HEK293 (cell line): ENCODE data around the gene BRSK1.

Experiments
- CTCF ChIA-PET: fragments of 350-600 bp; formaldehyde crosslinking; extraction: SDS; loops from one replicate; lab custom pipeline; 2021; ENCODE audit warnings: antibody characterized with exemption; lab: Yijun Ruan, JAX
- POLR2A ChIA-PET: fragments of 300-600 bp; formaldehyde crosslinking; extraction: SDS; loops from one replicate; lab custom pipeline; 2020; ENCODE audit warnings: antibody characterized with exemption, inconsistent platforms; lab: Yijun Ruan, JAX
- H3K27ac ChIP-seq: fragments of 200-500 bp; sonication (Bioruptor generic); 2 replicates; pipeline ENCODE4 v1.5.1; 2014; ENCODE audit warnings: low read depth, low read length, control low read depth, inconsistent platforms; ENCODE audit errors: extremely low read depth
- H3K36me3 ChIP-seq, 2 experiments: fragments of 200-500 bp in 1 of 2; sonication (Bioruptor generic) in 1 of 2; 1 replicate in 1 of 2; 2 replicates in 1 of 2; pipeline ENCODE4 v1.5.1; 2014 to 2017; ENCODE audit warnings: inconsistent platforms in 2 of 2, low read length in 2 of 2; ENCODE audit not compliant: control insufficient read depth in 2 of 2, insufficient read depth in 1 of 2
- H3K4me1 ChIP-seq: fragments of 200-500 bp; sonication (Bioruptor generic); 2 replicates; pipeline ENCODE4 v1.5.1; 2014; ENCODE audit warnings: mild to moderate bottlenecking, low read length, inconsistent platforms; ENCODE audit not compliant: control insufficient read depth, insufficient read depth
- H3K4me3 ChIP-seq: 2 replicates; pipeline ENCODE4 v1.5.1; 2011; ENCODE audit warnings: low read depth, mild to moderate bottlenecking, control low read depth, low read length, moderate library complexity
- H3K9me3 ChIP-seq: fragments of 200-500 bp; sonication (Bioruptor generic); 2 replicates; pipeline ENCODE4 v1.5.1; 2014; ENCODE audit warnings: low read depth, low read length, inconsistent platforms; ENCODE audit not compliant: control insufficient read depth, insufficient read depth
- BCL11A ChIP-seq: fragments of 450-650 bp; formaldehyde crosslinking; IDR thresholded peaks from 2 replicates; pipeline ENCODE4 v1.5.1; 2016; ENCODE audit warnings: low read depth, missing biosample characterization, missing genetic modification characterization
- GFI1B ChIP-seq: fragments of 450-650 bp; formaldehyde crosslinking; IDR thresholded peaks from 2 replicates; pipeline ENCODE4 v1.5.1; 2016; ENCODE audit warnings: missing biosample characterization, missing genetic modification characterization
- HOXD13 ChIP-seq: sonication (generic); formaldehyde crosslinking; IDR thresholded peaks from 2 replicates; pipeline ENCODE4 v1.8.0; 2022; ENCODE audit warnings: missing genetic modification reagents, borderline replicate concordance
- KLF1 ChIP-seq: fragments of 450-650 bp; formaldehyde crosslinking; IDR thresholded peaks from 2 replicates; pipeline ENCODE4 v1.5.1; 2016; ENCODE audit warnings: missing biosample characterization, missing genetic modification characterization
- KLF17 ChIP-seq: fragments of 450-650 bp; formaldehyde crosslinking; IDR thresholded peaks from 2 replicates; pipeline ENCODE4 v1.5.1; 2016; ENCODE audit warnings: missing biosample characterization, missing genetic modification characterization
- KLF9 ChIP-seq: fragments of 450-650 bp; formaldehyde crosslinking; IDR thresholded peaks from 2 replicates; pipeline ENCODE4 v1.5.1; 2016; ENCODE audit warnings: missing biosample characterization, missing genetic modification characterization, low read depth
- WT1 ChIP-seq: fragments of 450-650 bp; formaldehyde crosslinking; IDR thresholded peaks from 2 replicates; pipeline ENCODE4 v1.5.1; 2016; ENCODE audit warnings: missing biosample characterization, missing genetic modification characterization
- ZBTB10 ChIP-seq: fragments of 450-650 bp; formaldehyde crosslinking; IDR thresholded peaks from 2 replicates; pipeline ENCODE4 v1.5.1; 2016; ENCODE audit warnings: missing biosample characterization, missing genetic modification characterization
- ZBTB26 ChIP-seq: fragments of 450-650 bp; formaldehyde crosslinking; optimal IDR thresholded peaks from 2 replicates; pipeline ENCODE3; 2016; ENCODE audit warnings: missing biosample characterization, mild to moderate bottlenecking, missing genetic modification characterization
- ZBTB48 ChIP-seq: fragments of 450-650 bp; formaldehyde crosslinking; IDR thresholded peaks from 2 replicates; pipeline ENCODE4 v1.5.1; 2016; ENCODE audit warnings: missing biosample characterization, missing genetic modification characterization
- ZFHX2 ChIP-seq: fragments of 450-650 bp; formaldehyde crosslinking; conservative IDR thresholded peaks from 2 replicates; pipeline ENCODE4 v1.5.1; 2016; ENCODE audit warnings: missing biosample characterization, missing genetic modification characterization
- ZIC2 ChIP-seq: fragments of 450-650 bp; formaldehyde crosslinking; IDR thresholded peaks from 2 replicates; pipeline ENCODE4 v1.5.1; 2016; ENCODE audit warnings: missing biosample characterization, missing genetic modification characterization
- ZNF169 ChIP-seq: fragments of 450-650 bp; formaldehyde crosslinking; IDR thresholded peaks from 2 replicates; pipeline ENCODE4 v1.5.1; 2016; ENCODE audit warnings: missing biosample characterization, missing genetic modification characterization
- ZNF2 ChIP-seq: fragments of 450-650 bp; formaldehyde crosslinking; IDR thresholded peaks from 2 replicates; pipeline ENCODE4 v1.5.1; 2016; ENCODE audit warnings: missing biosample characterization, missing genetic modification characterization
- ZNF341 ChIP-seq: fragments of 450-650 bp; formaldehyde crosslinking; IDR thresholded peaks from 2 replicates; pipeline ENCODE4; 2016; ENCODE audit warnings: low read depth, missing biosample characterization, missing genetic modification characterization
- ZNF366 ChIP-seq: fragments of 450-650 bp; formaldehyde crosslinking; conservative IDR thresholded peaks from 2 replicates; pipeline ENCODE4 v1.5.1; 2016; ENCODE audit warnings: missing biosample characterization, missing genetic modification characterization
- ZNF391 ChIP-seq: fragments of 450-650 bp; formaldehyde crosslinking; IDR thresholded peaks from 2 replicates; pipeline ENCODE4 v1.5.1; 2016; ENCODE audit warnings: low read depth, missing biosample characterization, missing genetic modification characterization, borderline replicate concordance
- ZNF423 ChIP-seq: fragments of 450-650 bp; formaldehyde crosslinking; IDR thresholded peaks from 2 replicates; pipeline ENCODE4 v1.5.1; 2016; ENCODE audit warnings: missing biosample characterization, missing genetic modification characterization
- ZNF600 ChIP-seq: fragments of 450-650 bp; formaldehyde crosslinking; IDR thresholded peaks from 2 replicates; pipeline ENCODE4 v1.5.1; 2016; ENCODE audit warnings: missing biosample characterization, missing genetic modification characterization
- ZNF707 ChIP-seq: fragments of 450-650 bp; formaldehyde crosslinking; IDR thresholded peaks from 2 replicates; pipeline ENCODE4 v1.5.1; 2016; ENCODE audit warnings: missing biosample characterization, missing genetic modification characterization
- ZNF777 ChIP-seq: fragments of 450-650 bp; formaldehyde crosslinking; IDR thresholded peaks from 2 replicates; pipeline ENCODE4 v1.5.1; 2017; ENCODE audit warnings: missing biosample characterization, missing genetic modification characterization, borderline replicate concordance
- ZNF843 ChIP-seq: fragments of 450-650 bp; formaldehyde crosslinking; IDR thresholded peaks from 2 replicates; pipeline ENCODE4 v1.5.1; 2016; ENCODE audit warnings: missing biosample characterization, missing genetic modification characterization
- TF ChIP-seq, protein P1 (sequence below): fragments of 450-650 bp; formaldehyde crosslinking; IDR thresholded peaks from 2 replicates; pipeline ENCODE4 v1.5.1; 2016; ENCODE audit warnings: missing biosample characterization, missing genetic modification characterization
- TF ChIP-seq, protein P2 (sequence below): sonication (generic); formaldehyde crosslinking; IDR thresholded peaks from 2 replicates; pipeline ENCODE4 v1.8.1; 2022; ENCODE audit warnings: mild to moderate bottlenecking, moderate library complexity, missing genetic modification reagents
- TF ChIP-seq, protein P3 (sequence below): fragments of 450-650 bp; formaldehyde crosslinking; IDR thresholded peaks from 2 replicates; pipeline ENCODE4 v1.5.1; 2016; ENCODE audit warnings: missing biosample characterization, missing genetic modification characterization

BRSK1 gene

GRCh38 chr19:55339889-55340783, 56.3 kb downstream of the BRSK1 start (continued):
- TF ChIP-seq HOXD13 (no peak), KLF17 (no peak)
- TF ChIP-seq, all 188 proteins: peak for 17

GRCh38 chr19:55340784-55341147, 57.0 kb downstream of the BRSK1 start:
- ChIA-PET POLR2A (interaction anchor here (0.7 to 1.3 kb wide), 7 partner anchors 9 to 314 kb away, joined by 3 to 7 read pairs (median 3); no protein-coding TSS in a partner anchor), CTCF (no interaction called here)
- H3K4me1 ChIP-seq = peaks cover 16% of the 10 kb centered on the region
- H3K4me3 ChIP-seq = peak overlapping the region; percentile 88
- H3K27ac ChIP-seq = peak overlapping the region; percentile 89
- H3K36me3 ChIP-seq = peaks cover 3 to 42% of the 10 kb centered on the region in 2 experiments
- H3K9me3 ChIP-seq = no peaks in the 10 kb centered on the region
- TF ChIP-seq ZNF391 (tag by site-specific recombination) (peak; percentile 13; the same call in 1 of the 2 replicates), ZBTB26 (tag by site-specific recombination) (peak; percentile 38), ZNF600 (tag by site-specific recombination) (0 out of 2 replicates have a peak, but pooled peaks have one; percentile 15), ZBTB10 (tag by site-specific recombination) (peak; percentile 60; the same call in 1 of the 2 replicates), GFI1B (no peak), ZNF366 (tag by site-specific recombination) (peak; percentile 54; the same call in 1 of the 2 replicates), ZNF777 (tag by site-specific recombination) (no peak), ZNF843 (tag by site-specific recombination) (peak; percentile 32; the same call in 1 of the 2 replicates), KLF1 (tag by site-specific recombination) (no peak), WT1 (tag by site-specific recombination) (peak; percentile 23; the same call in 1 of the 2 replicates), ZNF169 (tag by site-specific recombination) (no peak), ZFHX2 (tag by site-specific recombination) (peak; percentile 37), ZNF707 (tag by site-specific recombination) (no peak), ZNF423 (tag by site-specific recombination) (peak; percentile 94), ZIC2 (tag by site-specific recombination) (peak; percentile 100), ZNF2 (tag by site-specific recombination) (0 out of 2 replicates have a peak, but pooled peaks have one; percentile 54), ZNF341 (tag by site-specific recombination) (0 out of 2 replicates have a peak, but pooled peaks have one; percentile 9), KLF9 (0 out of 2 replicates have a peak, but pooled peaks have one; percentile 12), ZBTB48 (tag by site-specific recombination) (peak; percentile 40; the same call in 1 of the 2 replicates), BCL11A (tag by site-specific recombination) (peak; percentile 49; the same call in 1 of the 2 replicates)
- TF ChIP-seq, protein P1, sequence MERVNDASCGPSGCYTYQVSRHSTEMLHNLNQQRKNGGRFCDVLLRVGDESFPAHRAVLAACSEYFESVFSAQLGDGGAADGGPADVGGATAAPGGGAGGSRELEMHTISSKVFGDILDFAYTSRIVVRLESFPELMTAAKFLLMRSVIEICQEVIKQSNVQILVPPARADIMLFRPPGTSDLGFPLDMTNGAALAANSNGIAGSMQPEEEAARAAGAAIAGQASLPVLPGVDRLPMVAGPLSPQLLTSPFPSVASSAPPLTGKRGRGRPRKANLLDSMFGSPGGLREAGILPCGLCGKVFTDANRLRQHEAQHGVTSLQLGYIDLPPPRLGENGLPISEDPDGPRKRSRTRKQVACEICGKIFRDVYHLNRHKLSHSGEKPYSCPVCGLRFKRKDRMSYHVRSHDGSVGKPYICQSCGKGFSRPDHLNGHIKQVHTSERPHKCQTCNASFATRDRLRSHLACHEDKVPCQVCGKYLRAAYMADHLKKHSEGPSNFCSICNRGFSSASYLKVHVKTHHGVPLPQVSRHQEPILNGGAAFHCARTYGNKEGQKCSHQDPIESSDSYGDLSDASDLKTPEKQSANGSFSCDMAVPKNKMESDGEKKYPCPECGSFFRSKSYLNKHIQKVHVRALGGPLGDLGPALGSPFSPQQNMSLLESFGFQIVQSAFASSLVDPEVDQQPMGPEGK (tag by site-specific recombination) = peak; percentile 94
- TF ChIP-seq, protein P2, sequence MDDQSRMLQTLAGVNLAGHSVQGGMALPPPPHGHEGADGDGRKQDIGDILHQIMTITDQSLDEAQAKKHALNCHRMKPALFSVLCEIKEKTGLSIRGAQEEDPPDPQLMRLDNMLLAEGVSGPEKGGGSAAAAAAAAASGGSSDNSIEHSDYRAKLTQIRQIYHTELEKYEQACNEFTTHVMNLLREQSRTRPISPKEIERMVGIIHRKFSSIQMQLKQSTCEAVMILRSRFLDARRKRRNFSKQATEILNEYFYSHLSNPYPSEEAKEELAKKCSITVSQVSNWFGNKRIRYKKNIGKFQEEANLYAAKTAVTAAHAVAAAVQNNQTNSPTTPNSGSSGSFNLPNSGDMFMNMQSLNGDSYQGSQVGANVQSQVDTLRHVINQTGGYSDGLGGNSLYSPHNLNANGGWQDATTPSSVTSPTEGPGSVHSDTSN = 0 out of 2 replicates have a peak, but pooled peaks have one; percentile 23
- TF ChIP-seq, protein P3, sequence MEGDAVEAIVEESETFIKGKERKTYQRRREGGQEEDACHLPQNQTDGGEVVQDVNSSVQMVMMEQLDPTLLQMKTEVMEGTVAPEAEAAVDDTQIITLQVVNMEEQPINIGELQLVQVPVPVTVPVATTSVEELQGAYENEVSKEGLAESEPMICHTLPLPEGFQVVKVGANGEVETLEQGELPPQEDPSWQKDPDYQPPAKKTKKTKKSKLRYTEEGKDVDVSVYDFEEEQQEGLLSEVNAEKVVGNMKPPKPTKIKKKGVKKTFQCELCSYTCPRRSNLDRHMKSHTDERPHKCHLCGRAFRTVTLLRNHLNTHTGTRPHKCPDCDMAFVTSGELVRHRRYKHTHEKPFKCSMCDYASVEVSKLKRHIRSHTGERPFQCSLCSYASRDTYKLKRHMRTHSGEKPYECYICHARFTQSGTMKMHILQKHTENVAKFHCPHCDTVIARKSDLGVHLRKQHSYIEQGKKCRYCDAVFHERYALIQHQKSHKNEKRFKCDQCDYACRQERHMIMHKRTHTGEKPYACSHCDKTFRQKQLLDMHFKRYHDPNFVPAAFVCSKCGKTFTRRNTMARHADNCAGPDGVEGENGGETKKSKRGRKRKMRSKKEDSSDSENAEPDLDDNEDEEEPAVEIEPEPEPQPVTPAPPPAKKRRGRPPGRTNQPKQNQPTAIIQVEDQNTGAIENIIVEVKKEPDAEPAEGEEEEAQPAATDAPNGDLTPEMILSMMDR (tag by site-specific recombination) = peak; percentile 85
